Neutrophil (primary cell): ENCODE results near the gene PRKN.
"Not testable (repeated sequence)": the region's sequence is repeated elsewhere in the genome, so short reads cannot be mapped to it uniquely, and the experiment has no call there.

ENCODE experiments used
- H3K27ac ChIP-seq: fragments of 200-600 bp; sonication (generic); 2 replicates; pipeline ENCODE4 v1.5.1; 2016; ENCODE audit warnings: mild to moderate bottlenecking, moderate library complexity
- H3K27me3 ChIP-seq: fragments of 200-600 bp; sonication (generic); 2 replicates; pipeline ENCODE4 v1.6.0; 2016; ENCODE audit warnings: mild to moderate bottlenecking
- H3K36me3 ChIP-seq: fragments of 200-600 bp; sonication (generic); 2 replicates; pipeline ENCODE4 v1.5.1; 2017
- H3K4me1 ChIP-seq, 2 experiments: fragments of 200-600 bp in 1 of 2; sonication (generic) in 1 of 2; 1 replicate in 1 of 2; 2 replicates in 1 of 2; pipeline versions ENCODE4 v1.5.1 to v1.6.1; 2013 to 2016; ENCODE audit warnings: low read depth in 1 of 2, low read length in 1 of 2, mild to moderate bottlenecking in 1 of 2, moderate library complexity in 1 of 2; ENCODE audit not compliant: control insufficient read depth in 1 of 2, insufficient read depth in 1 of 2
- H3K4me3 ChIP-seq, 2 experiments: fragments of 200-600 bp in 1 of 2; sonication (generic) in 1 of 2; 1 replicate in 1 of 2; 2 replicates in 1 of 2; pipeline ENCODE4 v1.5.1; 2013 to 2016; ENCODE audit warnings: low read depth in 1 of 2, low read length in 1 of 2, mild to moderate bottlenecking in 1 of 2, moderate library complexity in 1 of 2
- H3K9me3 ChIP-seq: fragments of 200-600 bp; sonication (generic); 2 replicates; pipeline ENCODE4 v1.5.1; 2016
- TF ChIP-seq, protein P1 (sequence below): fragments of 200-600 bp; sonication (generic); IDR thresholded peaks from 2 replicates; pipeline ENCODE4 v1.5.1; 2016; ENCODE audit warnings: antibody characterized with exemption

Gene PRKN

DNA sequence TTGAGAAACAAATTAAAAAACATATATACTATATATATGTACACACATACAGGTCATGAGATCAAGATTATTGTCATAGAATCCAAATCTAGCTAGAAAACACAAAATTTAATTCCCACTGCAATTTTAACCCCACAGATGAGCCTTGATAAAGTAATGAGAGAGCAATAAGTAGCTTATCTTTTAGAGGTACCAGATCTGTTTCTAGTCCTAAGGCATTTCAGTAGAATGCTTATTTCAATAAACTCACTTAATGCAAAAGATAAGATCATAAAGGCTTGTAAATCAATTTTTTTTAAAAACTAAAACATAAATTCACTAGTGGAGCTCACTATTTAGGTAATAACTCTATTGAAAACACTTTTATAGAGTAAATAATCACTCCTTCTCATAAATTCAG is 47.2 kb downstream of the PRKN start:
- no peak overlapping the region for H3K27ac ChIP-seq
- H3K9me3 ChIP-seq = no peaks in the 10 kb centered on the region
- H3K27me3 ChIP-seq = no peaks in the 10 kb centered on the region
- H3K36me3 ChIP-seq = no peaks in the 10 kb centered on the region
- H3K4me3 ChIP-seq = no peak overlapping the region
- H3K4me1 ChIP-seq = no peaks in the 10 kb centered on the region
- TF ChIP-seq, protein P1, sequence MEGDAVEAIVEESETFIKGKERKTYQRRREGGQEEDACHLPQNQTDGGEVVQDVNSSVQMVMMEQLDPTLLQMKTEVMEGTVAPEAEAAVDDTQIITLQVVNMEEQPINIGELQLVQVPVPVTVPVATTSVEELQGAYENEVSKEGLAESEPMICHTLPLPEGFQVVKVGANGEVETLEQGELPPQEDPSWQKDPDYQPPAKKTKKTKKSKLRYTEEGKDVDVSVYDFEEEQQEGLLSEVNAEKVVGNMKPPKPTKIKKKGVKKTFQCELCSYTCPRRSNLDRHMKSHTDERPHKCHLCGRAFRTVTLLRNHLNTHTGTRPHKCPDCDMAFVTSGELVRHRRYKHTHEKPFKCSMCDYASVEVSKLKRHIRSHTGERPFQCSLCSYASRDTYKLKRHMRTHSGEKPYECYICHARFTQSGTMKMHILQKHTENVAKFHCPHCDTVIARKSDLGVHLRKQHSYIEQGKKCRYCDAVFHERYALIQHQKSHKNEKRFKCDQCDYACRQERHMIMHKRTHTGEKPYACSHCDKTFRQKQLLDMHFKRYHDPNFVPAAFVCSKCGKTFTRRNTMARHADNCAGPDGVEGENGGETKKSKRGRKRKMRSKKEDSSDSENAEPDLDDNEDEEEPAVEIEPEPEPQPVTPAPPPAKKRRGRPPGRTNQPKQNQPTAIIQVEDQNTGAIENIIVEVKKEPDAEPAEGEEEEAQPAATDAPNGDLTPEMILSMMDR = no peak

DNA sequence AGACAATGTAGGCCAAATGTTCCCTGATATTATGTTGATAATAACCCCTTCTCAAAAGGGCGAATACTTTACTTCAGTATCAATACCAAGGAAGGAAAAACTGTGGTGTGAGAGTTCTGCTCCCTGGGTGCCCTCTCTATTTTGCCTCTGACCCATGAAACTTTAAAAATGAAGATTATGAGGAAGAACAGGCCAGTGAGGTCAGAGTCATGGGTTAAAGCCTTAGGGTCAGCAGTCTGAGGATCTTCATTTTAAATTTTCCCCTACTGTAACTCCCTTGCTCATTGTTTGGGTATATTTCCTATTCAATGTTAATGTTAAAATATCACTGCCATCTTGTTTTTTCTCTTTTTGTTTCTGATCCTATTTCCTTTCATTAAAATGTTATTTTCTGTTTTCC is 47.9 kb downstream of the PRKN start:
- H3K4me3 ChIP-seq = no peak overlapping the region
- H3K27ac ChIP-seq = no peak overlapping the region
- no peaks in the 10 kb centered on the region for H3K4me1 ChIP-seq
- TF ChIP-seq, protein P1 = no peak
- H3K27me3 ChIP-seq = no peaks in the 10 kb centered on the region
- no peaks in the 10 kb centered on the region for H3K9me3 ChIP-seq
- H3K36me3 ChIP-seq = no peaks in the 10 kb centered on the region

DNA sequence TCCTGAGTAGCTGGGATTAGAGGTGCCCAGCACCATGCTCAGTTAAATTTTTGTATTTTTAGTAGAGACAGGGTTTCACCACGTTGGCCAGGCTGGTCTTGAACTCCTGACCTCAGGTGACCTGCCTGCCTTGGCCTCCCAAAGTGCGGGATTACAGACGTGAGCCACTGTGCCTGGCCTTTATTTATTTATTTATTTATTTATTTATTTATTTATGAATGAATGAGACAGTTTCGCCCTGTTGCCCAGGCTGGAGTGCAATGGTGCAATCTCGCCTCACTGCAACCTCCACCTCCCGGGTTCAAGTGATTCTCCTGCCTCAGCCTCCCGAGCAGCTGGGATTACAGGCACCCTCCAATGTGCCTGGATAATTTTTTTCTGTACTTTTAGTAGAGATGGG is 48.7 kb downstream of the PRKN start:
- not testable (repeated sequence) for H3K27me3 ChIP-seq, H3K9me3 ChIP-seq, H3K36me3 ChIP-seq, H3K4me3 ChIP-seq, H3K27ac ChIP-seq, H3K4me1 ChIP-seq

DNA sequence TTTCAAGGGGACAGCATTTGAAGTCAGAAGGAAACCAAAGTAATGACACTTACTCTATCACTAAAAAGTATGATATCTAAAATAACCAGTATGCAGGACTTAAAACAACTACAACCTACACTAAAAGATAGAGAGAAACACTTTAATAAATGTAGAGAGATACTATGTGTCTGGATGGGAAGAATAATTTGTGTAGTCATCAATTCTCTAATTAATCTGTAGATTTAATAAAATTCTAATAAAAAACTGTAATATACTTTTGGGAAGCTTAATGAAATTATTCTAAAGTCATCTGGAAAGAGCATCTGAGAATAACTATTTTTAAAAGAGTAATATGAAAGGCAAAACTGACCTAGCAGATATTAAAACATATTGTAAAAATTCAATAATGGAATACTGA is 52.1 kb downstream of the PRKN start:
- H3K4me3 ChIP-seq = no peak overlapping the region
- H3K27ac ChIP-seq = no peak overlapping the region
- no peaks in the 10 kb centered on the region for H3K36me3 ChIP-seq
- TF ChIP-seq, protein P1 = no peak
- H3K9me3 ChIP-seq = no peaks in the 10 kb centered on the region
- no peaks in the 10 kb centered on the region for H3K4me1 ChIP-seq
- H3K27me3 ChIP-seq = no peaks in the 10 kb centered on the region

DNA sequence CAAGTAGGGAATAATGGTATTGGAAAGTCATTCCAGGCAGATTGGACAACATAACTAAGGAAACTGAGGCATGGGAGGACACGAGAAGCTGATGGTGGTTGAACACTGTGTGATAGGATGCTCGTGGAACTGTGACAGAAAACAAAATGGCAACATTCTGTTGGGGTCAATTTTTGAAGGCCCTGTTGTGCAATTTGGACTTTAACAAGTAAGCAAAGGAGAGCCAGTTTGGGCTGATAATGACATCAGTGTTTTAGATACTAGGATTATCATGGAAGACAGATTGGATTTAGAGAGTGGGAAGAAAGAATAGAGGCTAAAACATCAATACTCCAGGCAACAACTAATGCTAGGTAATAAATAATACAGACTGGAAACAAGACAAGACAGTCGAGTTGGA is 53.1 kb downstream of the PRKN start:
- H3K27me3 ChIP-seq = no peaks in the 10 kb centered on the region
- TF ChIP-seq, protein P1 = no peak
- H3K4me1 ChIP-seq = no peaks in the 10 kb centered on the region
- H3K9me3 ChIP-seq = no peaks in the 10 kb centered on the region
- H3K36me3 ChIP-seq = no peaks in the 10 kb centered on the region
- no peak overlapping the region for H3K4me3 ChIP-seq
- no peak overlapping the region for H3K27ac ChIP-seq

DNA sequence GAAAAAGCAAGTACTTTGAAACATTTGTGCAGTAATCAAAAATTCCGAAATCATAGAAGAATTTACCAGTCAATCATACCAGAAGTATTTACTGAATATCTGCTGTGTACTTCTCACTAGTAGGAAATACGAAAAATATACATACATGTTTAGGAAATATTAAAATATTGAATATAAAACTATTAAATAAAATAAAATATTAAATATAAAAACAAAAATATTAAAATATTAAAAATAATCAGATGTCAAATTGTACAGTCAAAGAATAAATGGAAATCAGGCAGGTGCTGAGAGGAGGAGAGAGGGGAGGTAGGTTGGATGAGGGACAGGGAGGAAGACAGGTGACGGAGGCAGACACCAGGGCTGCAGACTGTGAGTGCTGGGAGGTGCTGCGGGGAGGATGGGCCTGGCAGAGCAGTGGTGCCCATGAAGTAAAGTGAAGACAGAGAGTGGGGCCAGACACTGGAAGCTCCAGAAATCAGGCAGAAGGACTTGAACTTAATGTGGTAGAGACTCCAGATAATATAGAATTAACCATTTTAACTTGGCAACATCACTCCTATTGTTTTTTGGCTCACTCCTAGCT is 55.9 kb downstream of the PRKN start:
- Histone ChIP-seq H3K9me3 (no peaks in the 10 kb centered on the region), H3K4me3 (no peak overlapping the region), H3K27ac (no peak overlapping the region), H3K27me3 (no peaks in the 10 kb centered on the region), H3K4me1 (no peaks in the 10 kb centered on the region), H3K36me3 (no peaks in the 10 kb centered on the region)
- TF ChIP-seq, protein P1 = no peak
